Activated CD4-positive, alpha-beta T cell treated with anti-CD3 and anti-CD28 coated beads for 1 hour (primary cell): ENCODE results near the gene TMEM139.
"Not testable (repeated sequence)": the region's sequence is repeated elsewhere in the genome, so short reads cannot be mapped to it uniquely, and the experiment has no call there.

Source experiments
- DNase-seq: peaks from one replicate; pipeline ENCODE4 v3.0.0-alpha.2; 2020

The TMEM139 gene

GRCh38 chr7:143289888-143290287 is 5.1 kb downstream of the TMEM139 start:
- DNase-seq = not testable (repeated sequence)

DNA sequence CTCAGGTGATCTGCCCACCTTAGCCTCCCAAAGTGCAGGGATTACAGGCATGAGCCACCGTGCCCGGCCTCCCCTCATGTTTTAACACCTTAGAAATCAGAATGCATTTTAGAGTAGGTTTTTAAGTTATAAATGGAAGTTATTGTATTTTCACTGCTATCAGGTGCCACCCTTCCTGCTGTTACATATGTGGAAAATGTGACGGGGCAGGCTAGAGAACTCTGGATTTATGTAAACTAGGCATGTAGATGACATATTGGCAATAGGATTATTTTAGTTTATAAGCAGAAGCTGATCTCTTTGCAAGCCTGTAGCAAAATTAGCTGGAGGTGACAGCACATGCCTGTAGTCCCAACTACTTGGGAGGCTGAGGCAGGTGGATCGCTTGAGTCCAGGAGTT is 5.5 kb downstream of the TMEM139 start:
- DNase-seq = no peak

GRCh38 chr7:143292876-143293275 is 8.1 kb downstream of the TMEM139 start:
- no peak for DNase-seq

GRCh38 chr7:143295870-143296269 is 11.1 kb downstream of the TMEM139 start:
- DNase-seq = no peak

DNA sequence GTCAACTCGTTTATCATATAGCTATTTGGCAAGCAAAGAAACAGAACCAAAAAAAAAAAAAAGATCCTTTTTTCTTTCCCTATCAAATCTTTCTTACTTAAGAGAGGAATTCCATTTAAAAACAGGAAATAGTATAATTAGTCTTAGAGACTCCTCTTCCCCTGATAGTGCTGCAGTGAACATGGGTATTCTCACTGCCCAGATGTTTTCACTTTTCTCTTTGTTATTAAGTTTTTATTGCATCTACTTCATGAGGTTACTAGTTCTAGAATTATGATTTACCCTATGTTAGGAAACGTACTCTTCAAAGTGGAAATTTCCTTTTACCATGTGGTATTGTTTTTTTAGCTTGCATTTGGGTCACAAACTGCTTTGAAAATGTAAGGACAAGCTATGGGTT is 11.9 kb downstream of the TMEM139 start:
- DNase-seq = no peak

- DNase-seq = no peak
These were observed 14.6 kb downstream of the TMEM139 start for GRCh38 chr7:143299346-143299745.

- DNase-seq = peak; percentile 49
These were observed 15.1 kb downstream of the TMEM139 start for GRCh38 chr7:143299840-143300239.

GRCh38 chr7:143300959-143301935 is 16.5 kb downstream of the TMEM139 start:
- DNase-seq = no peak

DNA sequence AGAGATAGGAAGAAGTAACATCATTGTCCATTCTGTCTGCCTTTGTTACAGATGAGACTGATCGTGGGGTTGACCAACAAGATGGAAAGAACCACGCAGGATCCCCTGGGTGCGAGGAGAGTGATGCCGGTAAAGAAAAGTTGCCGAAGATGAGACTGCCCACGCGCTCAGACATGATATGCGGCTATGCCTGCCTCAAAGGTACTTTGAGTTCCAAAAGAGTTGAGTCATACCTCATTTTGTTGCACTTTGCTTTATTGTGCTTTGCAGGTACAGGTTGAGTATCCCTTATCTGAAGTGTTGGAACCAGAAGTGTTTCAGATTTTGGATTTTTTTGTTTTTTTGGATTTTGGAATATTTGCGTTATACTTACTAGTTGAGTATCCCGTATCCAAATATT is 19.0 kb downstream of the TMEM139 start:
- DNase-seq = no peak

DNA sequence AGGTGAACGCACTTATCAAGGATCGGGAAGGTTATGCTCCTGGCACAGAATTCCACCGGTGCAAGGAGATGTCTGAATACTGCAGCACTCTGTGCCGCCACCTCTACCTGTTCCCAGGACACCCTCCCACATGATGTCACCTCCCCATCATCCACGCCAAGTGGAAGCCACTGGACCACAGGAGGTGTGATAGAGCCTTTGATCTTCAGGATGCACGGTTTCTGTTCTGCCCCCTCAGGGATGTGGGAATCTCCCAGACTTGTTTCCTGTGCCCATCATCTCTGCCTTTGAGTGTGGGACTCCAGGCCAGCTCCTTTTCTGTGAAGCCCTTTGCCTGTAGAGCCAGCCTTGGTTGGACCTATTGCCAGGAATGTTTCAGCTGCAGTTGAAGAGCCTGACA is 20.2 kb downstream of the TMEM139 start:
- no peak for DNase-seq

- DNase-seq = peak; percentile 50
These were observed 20.8 kb downstream of the TMEM139 start for GRCh38 chr7:143305423-143306070.

GRCh38 chr7:143308632-143309031 is 23.9 kb downstream of the TMEM139 start:
- no peak for DNase-seq

DNA sequence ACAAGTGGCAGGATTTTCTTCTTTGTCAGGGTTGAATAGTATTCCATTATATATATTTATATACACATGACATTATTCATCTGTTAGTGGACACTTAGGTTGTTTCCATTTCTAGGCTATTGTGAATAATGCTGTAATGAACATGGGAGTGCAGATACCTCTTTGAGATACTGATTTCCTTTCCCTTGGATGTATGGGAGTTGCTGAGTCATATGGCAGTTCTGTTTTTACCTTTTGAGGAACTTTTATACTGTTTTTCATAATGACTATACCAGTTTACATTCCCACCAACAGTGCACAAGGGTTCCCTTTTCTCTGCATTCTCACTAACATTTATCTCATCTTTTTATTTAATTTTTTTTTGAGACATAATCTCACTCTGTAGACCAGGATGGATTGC is 29.4 kb downstream of the TMEM139 start:
- no peak for DNase-seq

GRCh38 chr7:143315776-143316175 is 31.0 kb downstream of the TMEM139 start, which contains the start of gene CLCN1:
Gene CLCN1 (plus strand): TSS chr7:143316111. CDS start chr7:143316213, 102 bp downstream.
- no peak for DNase-seq

GRCh38 chr7:143316492-143316891 is 31.7 kb downstream of the TMEM139 start:
- no peak for DNase-seq

- DNase-seq = no peak
These were observed 33.9 kb downstream of the TMEM139 start for GRCh38 chr7:143318661-143319060.

- DNase-seq = no peak
These were observed 35.9 kb downstream of the TMEM139 start for GRCh38 chr7:143320620-143321019.

DNA sequence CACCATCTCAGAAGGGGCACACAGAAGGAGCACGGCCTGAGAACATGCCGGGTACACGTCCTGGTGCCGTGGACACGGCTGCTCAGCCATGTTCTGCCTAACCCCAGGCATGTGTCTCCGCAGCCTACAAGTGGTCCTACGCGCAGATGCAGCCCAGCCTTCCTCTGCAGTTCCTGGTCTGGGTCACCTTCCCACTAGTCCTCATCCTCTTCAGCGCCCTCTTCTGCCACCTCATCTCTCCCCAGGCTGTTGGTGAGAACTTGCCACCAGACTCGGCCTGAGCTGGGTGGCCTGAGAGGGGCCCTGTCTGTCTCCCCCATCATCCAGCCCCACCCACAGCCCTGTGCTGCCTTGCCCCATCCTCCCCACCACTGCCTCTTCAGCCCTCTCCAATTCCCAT is 36.5 kb downstream of the TMEM139 start:
- no peak for DNase-seq

GRCh38 chr7:143321734-143322133 is 37.0 kb downstream of the TMEM139 start:
- no peak for DNase-seq

DNA sequence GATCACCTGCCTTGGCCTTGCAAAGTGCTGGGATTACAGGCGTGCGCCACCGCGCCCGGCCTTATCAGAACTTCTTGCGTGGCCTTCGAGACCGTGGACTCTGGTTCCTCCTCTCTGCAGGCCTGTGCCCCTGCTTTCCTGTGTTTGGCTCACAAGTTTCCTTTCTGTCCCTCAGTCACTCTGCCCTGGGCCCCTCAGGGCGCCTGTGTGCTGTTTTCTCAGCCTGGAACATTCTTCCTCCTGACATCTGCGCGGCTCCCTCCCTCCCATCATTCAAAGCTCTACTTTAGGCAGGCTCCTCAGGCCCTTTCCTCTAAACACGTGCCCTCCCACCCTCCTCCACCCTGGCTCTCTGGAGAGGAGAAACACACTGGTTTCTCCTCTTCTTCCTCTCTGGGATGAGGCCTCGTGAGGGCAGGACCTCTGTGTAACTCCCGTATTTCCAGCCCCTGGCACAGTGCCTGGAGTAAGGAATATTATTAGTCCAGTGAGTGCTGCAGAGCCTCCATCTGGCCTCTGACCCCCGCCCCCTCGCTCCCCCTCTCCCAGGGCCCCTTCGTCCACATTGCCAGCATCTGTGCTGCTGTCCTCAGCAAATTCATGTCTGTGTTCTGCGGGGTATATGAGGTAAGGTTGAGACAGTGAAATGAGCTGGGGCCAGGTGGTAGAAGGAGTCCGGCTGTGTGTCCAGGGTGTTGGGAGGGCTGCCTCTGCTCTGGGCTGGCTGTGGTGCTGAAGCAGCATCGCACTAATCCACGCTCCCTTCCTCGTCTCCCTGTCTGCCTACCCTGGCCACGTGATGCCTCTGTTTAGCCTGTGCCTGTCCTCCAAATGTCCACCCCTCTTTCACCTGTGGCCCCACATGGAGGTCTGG is 38.2 kb downstream of the TMEM139 start:
- DNase-seq = no peak

- DNase-seq = no peak
These were observed 38.9 kb downstream of the TMEM139 start for GRCh38 chr7:143323653-143324052.

DNA sequence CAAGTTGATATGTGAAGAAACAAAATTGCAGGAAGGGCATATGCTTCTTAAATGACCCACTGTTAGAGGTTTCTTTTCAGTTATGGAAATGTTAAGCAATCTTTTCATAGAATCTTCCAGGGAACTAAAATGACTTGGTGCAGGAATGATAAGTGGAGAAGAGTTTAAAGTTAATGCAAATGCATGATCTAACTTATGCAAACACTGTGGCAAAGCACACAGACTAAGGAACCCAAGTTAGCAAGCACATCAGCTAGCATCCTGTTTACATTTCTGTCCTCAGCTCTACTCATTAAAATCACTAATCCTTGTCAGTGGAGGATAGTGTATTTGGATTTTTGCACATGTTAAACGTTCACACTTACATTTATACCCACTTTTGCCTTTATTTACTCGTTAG is 40.5 kb downstream of the TMEM139 start:
- no peak for DNase-seq

DNA sequence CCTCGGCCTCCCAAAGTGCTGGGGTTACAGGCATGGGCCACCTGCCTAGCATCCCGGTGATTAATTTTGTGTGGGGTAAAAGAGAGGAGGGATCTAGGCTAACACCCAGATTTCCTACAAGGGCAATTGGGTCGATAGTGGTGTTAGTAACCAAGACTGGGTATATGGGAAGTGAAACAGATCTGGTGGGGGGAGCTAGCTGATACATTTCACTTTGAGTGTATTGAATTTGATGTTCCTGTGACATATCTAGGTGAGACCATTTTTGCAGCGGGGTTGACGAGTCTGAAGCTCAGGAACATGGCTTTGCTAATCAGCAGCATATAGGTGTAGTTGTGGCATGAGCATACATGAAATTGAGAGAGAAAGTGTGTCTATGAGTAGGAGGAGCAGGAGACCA is 43.1 kb downstream of the TMEM139 start:
- DNase-seq = no peak
